K562 (cell line): ENCODE results near the gene LVRN. TPM values are rescaled to one million over a fixed set of nuclear protein-coding genes. Genes with fewer than 3 reads are reported as not detected.

Experiments
- ATAC-seq: fragments of 200-7000 bp; cut with Tn5 transposase; 3 replicates; pipeline ENCODE4 v1.9.1; 2020; ENCODE audit warnings: moderate library complexity
- BruUV-seq: library from RNA; stranded (reverse); fragments of 400-500 nt; replicated peaks from 2 replicates; lab custom pipeline; 2021; lab: Mats Ljungman, UMichigan
- CTCF ChIA-PET: fragments of 300-600 bp; formaldehyde crosslinking; extraction: SDS; loops from one replicate; lab custom pipeline; 2021; ENCODE audit warnings: low intra/inter-chr PET ratio; lab: Yijun Ruan, JAX
- POLR2A ChIA-PET: fragments of 300-600, 350-650 bp; sonication (Branson Sonifier 250); formaldehyde crosslinking; extraction: SDS; loops from one replicate; lab custom pipeline; 2021; ENCODE audit warnings: antibody characterized with exemption, inconsistent platforms; lab: Yijun Ruan, JAX
- DNase-seq, 4 experiments: peaks; one replicate each; pipeline versions ENCODE4 v3.0.0 to v3.0.0-alpha.2; 2011 to 2018; ENCODE audit warnings: low spot score in 3 of 4, mixed read lengths in 3 of 4; ENCODE audit errors: extremely low read depth in 1 of 4
- FAIRE-seq: peaks from 2 replicates; lab custom pipeline; 2011; peaks lifted over from hg19 to GRCh38; lab: Jason Lieb, UNC
- H2AFZ ChIP-seq: 2 replicates; pipeline ENCODE4 v1.6.0; 2011; ENCODE audit warnings: low read depth, low read length, control low read depth, inconsistent platforms
- H3K27ac ChIP-seq: fragments of 200-600 bp; 3 replicates; pipeline ENCODE4 v1.8.0; 2011; ENCODE audit warnings: low read depth, mild to moderate bottlenecking, control low read depth, inconsistent platforms, low read length, moderate library complexity, mixed read lengths; ENCODE audit errors: extremely low read depth
- H3K27me3 ChIP-seq, 2 experiments: fragments of 300-600 bp in 1 of 2; 2 replicates in 1 of 2; 3 replicates in 1 of 2; pipeline versions ENCODE4 v1.6.0 to v1.8.0; 2011; ENCODE audit warnings: inconsistent platforms in 2 of 2, low read length in 2 of 2, mild to moderate bottlenecking in 1 of 2, mixed read lengths in 1 of 2, moderate library complexity in 1 of 2; ENCODE audit not compliant: control insufficient read depth in 2 of 2, insufficient read depth in 2 of 2
- H3K36me3 ChIP-seq: fragments of 300-600 bp; 3 replicates; pipeline ENCODE4 v1.8.0; 2011; ENCODE audit warnings: mild to moderate bottlenecking, low read length, inconsistent platforms; ENCODE audit not compliant: control insufficient read depth, insufficient read depth
- H3K4me1 ChIP-seq, 2 experiments: fragments of 200-600 bp in 1 of 2; replicated peaks in 1 of 2; 2 replicates in 1 of 2; 3 replicates in 1 of 2; pipeline versions ENCODE4 v1.5.1 to v1.8.0; 2011; ENCODE audit warnings: inconsistent platforms in 2 of 2, low read length in 2 of 2, mild to moderate bottlenecking in 1 of 2, mixed read lengths in 1 of 2, moderate library complexity in 1 of 2; ENCODE audit not compliant: control insufficient read depth in 2 of 2, insufficient read depth in 2 of 2
- H3K4me2 ChIP-seq: 2 replicates; pipeline ENCODE4 v1.6.1; 2011; ENCODE audit warnings: low read length, control low read depth, inconsistent platforms, mixed read lengths; ENCODE audit not compliant: insufficient read depth
- H3K4me3 ChIP-seq: fragments of 200-600 bp; sonication (generic), shearing (Covaris generic); 2 replicates; pipeline ENCODE4 v1.5.1; 2016; ENCODE audit warnings: control low read depth, inconsistent platforms
- H3K79me2 ChIP-seq: fragments of 200-600 bp; 3 replicates; pipeline ENCODE4 v1.8.0; 2011; ENCODE audit warnings: low read length, inconsistent platforms; ENCODE audit not compliant: control insufficient read depth, insufficient read depth
- H3K9ac ChIP-seq, 2 experiments: 2 replicates each; pipeline versions ENCODE4 v1.6.0 to v1.6.1; 2011; ENCODE audit warnings: low read depth in 2 of 2, low read length in 2 of 2, control low read depth in 1 of 2, inconsistent platforms in 1 of 2, mild to moderate bottlenecking in 1 of 2, mixed read lengths in 1 of 2; ENCODE audit not compliant: insufficient read depth in 1 of 2
- H3K9me1 ChIP-seq: one replicate; pipeline ENCODE4 v1.6.0; 2011; ENCODE audit warnings: inconsistent platforms, mild to moderate bottlenecking, low read length, moderate library complexity; ENCODE audit not compliant: control insufficient read depth, insufficient read depth
- H3K9me3 ChIP-seq: replicated peaks from 2 replicates; pipeline ENCODE4 v1.5.1; 2011; ENCODE audit warnings: low read depth, low read length, inconsistent platforms; ENCODE audit not compliant: control insufficient read depth, insufficient read depth
- H4K20me1 ChIP-seq: replicated peaks from 2 replicates; pipeline ENCODE4 v1.6.1; 2011; ENCODE audit warnings: low read length, inconsistent platforms, mixed read lengths; ENCODE audit not compliant: control insufficient read depth, insufficient read depth
- CBX8 ChIP-seq: fragments of 200-600 bp; sonication (generic); IDR thresholded peaks from 2 replicates; pipeline ENCODE4 v1.6.1; 2012; ENCODE audit warnings: borderline replicate concordance, mixed run types, low read depth, mild to moderate bottlenecking, moderate library complexity, mixed read lengths, low read length, control low read depth, inconsistent platforms; ENCODE audit not compliant: poor library complexity, severe bottlenecking; ENCODE audit errors: extremely low read depth
- E2F3 ChIP-seq: fragments of 250-450 bp; sonication (Bioruptor Pico); IDR thresholded peaks from 2 replicates; pipeline ENCODE4 v1.4.0; 2020; ENCODE audit warnings: mild to moderate bottlenecking
- MAFK ChIP-seq: IDR thresholded peaks from 2 replicates; pipeline ENCODE4 v1.6.1; 2011; ENCODE audit warnings: low read length, improper control_type of control experiment
- POLR2AphosphoS2 ChIP-seq: IDR thresholded peaks from 2 replicates; pipeline ENCODE4 v1.6.1; 2012; ENCODE audit warnings: low read length, improper control_type of control experiment
- RBM39 ChIP-seq: fragments of 200-400 bp; formaldehyde crosslinking; optimal IDR thresholded peaks from 2 replicates; pipeline ENCODE3; 2018; ENCODE audit warnings: low read depth, low read length
- TARDBP ChIP-seq: fragments of 450-650 bp; IDR thresholded peaks from 2 replicates; pipeline ENCODE4 v1.6.1; 2016
- U2AF2 ChIP-seq: fragments of 200-400 bp; formaldehyde crosslinking; optimal IDR thresholded peaks from 2 replicates; pipeline ENCODE3; 2017; ENCODE audit warnings: low read depth, mild to moderate bottlenecking, low read length
- ZC3H11A ChIP-seq: IDR thresholded peaks from 2 replicates; pipeline ENCODE4 v1.6.1; 2012; ENCODE audit warnings: low read depth, low read length, improper control_type of control experiment
- ZNF134 ChIP-seq: fragments of 250-450 bp; sonication (Bioruptor Pico); conservative IDR thresholded peaks from 2 replicates; pipeline ENCODE4 v1.4.0; 2020
- ZNF785 ChIP-seq: fragments of 250-450 bp; sonication (Bioruptor Pico); IDR thresholded peaks from 2 replicates; pipeline ENCODE4 v1.4.0; 2020; ENCODE audit warnings: mild to moderate bottlenecking
- whole genome bisulfite sequencing: fragments of 100-300 bp; shearing (Covaris generic); methylation state at CpG from one replicate; pipeline ENCODE4 v1.1.6; 2016; ENCODE audit warnings: low coverage, mixed read lengths; ENCODE audit not compliant: insufficient coverage; ENCODE audit errors: missing lambda C conversion rate; 5-methylcytosine and 5-hydroxymethylcytosine counted together
- in situ Hi-C: fragments of 300-500 bp; cut with MboI; formaldehyde crosslinking; loops from 4 replicates; pipeline ENCODE4 v1.15.0; 2018; ENCODE audit warnings: inconsistent platforms, mixed read lengths
- intact Hi-C: fragments of 100-400 bp; cut with micrococcal nuclease; formaldehyde crosslinking; loops from 2 replicates; pipeline ENCODE4 v1.14.2; 2022
- polyA plus RNA-seq, 8 experiments: library from polyadenylated mRNA; depleted of rRNA in 4 of 8; stranded (reverse) in 5 of 8; unstranded in 3 of 8; fragments of >200 nt; fragmentation: Nextera tagmentation in 2 of 8; fragmentation: Illumina TruSeq in 1 of 8; extraction: Ambion mirVana in 2 of 8; extraction: Trizol in 1 of 8; gene quantifications; 2 replicates each; pipeline versions ENCODE4 v1.2.1 to v1.2.3, GENCODE V29; 2011 to 2014; ENCODE audit warnings: inconsistent platforms in 1 of 8, missing spikeins in 1 of 8
- total RNA-seq, 7 experiments: library from RNA; depleted of rRNA in 6 of 7; stranded (reverse); fragments of >200 nt in 6 of 7; fragmentation: Illumina TruSeq in 2 of 7; extraction: Trizol in 2 of 7; gene quantifications; 2 replicates each; pipeline versions ENCODE4 v1.2.1 to v1.2.3, GENCODE V29; 2011 to 2021; ENCODE audit warnings: low replicate concordance in 1 of 7
- TF ChIP-seq, protein P1 (sequence below): fragments of 250-450 bp; sonication (Bioruptor Pico); IDR thresholded peaks from 2 replicates; pipeline ENCODE4 v1.8.0; 2021; ENCODE audit warnings: moderate library complexity, mild to moderate bottlenecking, inconsistent platforms
- TF ChIP-seq, protein P2 (sequence below): fragments of 450-650 bp; IDR thresholded peaks from 2 replicates; pipeline ENCODE4 v1.6.1; 2016; ENCODE audit warnings: low read depth

Gene LVRN
- total and polyA plus RNA-seq, 9 of the 15 experiments (the other 6 are each of a cell fraction or from before 2014, with no cell fraction given): 2.6 to 5.3 (median 4.1) TPM

DNA sequence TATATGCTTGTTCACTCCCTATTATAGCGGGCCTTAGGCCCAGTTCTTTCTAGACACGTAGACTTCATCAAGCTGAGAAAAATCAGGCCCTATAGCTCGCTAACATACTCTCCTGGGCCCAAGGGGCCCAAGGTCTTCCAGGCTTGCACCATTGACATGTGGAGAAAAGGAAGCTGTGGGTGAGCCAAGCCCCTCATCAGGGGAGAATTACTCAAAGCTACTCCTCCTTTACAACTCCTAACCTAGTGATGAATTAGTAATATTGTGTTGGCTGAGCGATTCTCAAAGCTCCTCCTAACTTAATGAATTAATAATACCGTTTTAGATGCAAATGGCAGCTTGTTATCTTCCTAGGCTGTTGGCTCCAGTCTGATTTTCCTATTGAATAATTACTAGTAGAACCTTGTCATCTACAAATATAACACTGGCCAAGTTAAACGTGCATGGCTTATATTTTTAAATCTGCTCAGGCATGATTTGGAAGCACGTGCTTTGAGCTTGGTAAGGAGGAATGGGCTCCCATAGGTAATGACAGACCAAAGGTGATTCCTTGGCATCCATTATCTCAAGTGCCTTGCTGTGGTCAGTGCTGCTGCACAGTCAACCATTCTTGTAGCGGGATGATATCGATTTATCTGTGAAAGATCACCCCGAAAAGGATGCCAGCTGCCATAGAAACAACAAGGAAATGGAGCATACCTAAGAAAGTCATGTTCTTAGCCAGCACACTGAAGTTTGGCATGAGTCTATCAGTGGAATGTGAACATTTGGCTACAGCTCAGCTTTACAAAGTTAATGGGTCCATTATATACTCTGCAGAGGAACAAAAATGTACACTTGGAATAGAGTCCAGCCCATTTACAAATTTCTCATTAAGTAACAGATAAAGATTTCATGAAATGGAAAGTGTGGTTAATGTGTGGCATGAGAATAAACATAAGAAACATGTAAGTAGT, 23.8 kb downstream of the LVRN start:
- Histone ChIP-seq H3K4me1 (no peaks in the 10 kb centered on the region), H3K9me1 (no peaks in the 10 kb centered on the region), H3K27me3 (peaks cover 2 to 21% of the 10 kb centered on the region in 2 experiments; a peak in 2 of 5 replicates), H3K4me3 (no peak overlapping the region), H3K4me2 (no peak overlapping the region), H3K79me2 (no peaks in the 10 kb centered on the region), H3K9me3 (no peaks in the 10 kb centered on the region), H2AFZ (no peak overlapping the region), H3K36me3 (no peaks in the 10 kb centered on the region), H4K20me1 (no peaks in the 10 kb centered on the region), H3K9ac (no peak overlapping the region), H3K27ac (no peak overlapping the region)
- no peak for ATAC-seq
- DNase-seq: no peak
- POLR2A ChIA-PET: interaction anchor here (1.0 kb wide), 1 partner anchor 22 kb away, joined by 3 read pairs; no protein-coding TSS in a partner anchor
- CTCF ChIA-PET: no interaction called here
- in situ Hi-C loops: no loop called here
- intact Hi-C loops: no loop called here
- no peak for FAIRE-seq
- BruUV-seq: no TSS peak
- WGBS: 0% methylated on average over 10 of the region's 10 CpGs
- TF ChIP-seq ZC3H11A: no peak
- no peak for TF ChIP-seq TARDBP
- TF ChIP-seq, protein P1, sequence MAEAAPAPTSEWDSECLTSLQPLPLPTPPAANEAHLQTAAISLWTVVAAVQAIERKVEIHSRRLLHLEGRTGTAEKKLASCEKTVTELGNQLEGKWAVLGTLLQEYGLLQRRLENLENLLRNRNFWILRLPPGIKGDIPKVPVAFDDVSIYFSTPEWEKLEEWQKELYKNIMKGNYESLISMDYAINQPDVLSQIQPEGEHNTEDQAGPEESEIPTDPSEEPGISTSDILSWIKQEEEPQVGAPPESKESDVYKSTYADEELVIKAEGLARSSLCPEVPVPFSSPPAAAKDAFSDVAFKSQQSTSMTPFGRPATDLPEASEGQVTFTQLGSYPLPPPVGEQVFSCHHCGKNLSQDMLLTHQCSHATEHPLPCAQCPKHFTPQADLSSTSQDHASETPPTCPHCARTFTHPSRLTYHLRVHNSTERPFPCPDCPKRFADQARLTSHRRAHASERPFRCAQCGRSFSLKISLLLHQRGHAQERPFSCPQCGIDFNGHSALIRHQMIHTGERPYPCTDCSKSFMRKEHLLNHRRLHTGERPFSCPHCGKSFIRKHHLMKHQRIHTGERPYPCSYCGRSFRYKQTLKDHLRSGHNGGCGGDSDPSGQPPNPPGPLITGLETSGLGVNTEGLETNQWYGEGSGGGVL (CRISPR knock-in tag): no peak
- no peak for TF ChIP-seq POLR2AphosphoS2
- TF ChIP-seq, protein P2, sequence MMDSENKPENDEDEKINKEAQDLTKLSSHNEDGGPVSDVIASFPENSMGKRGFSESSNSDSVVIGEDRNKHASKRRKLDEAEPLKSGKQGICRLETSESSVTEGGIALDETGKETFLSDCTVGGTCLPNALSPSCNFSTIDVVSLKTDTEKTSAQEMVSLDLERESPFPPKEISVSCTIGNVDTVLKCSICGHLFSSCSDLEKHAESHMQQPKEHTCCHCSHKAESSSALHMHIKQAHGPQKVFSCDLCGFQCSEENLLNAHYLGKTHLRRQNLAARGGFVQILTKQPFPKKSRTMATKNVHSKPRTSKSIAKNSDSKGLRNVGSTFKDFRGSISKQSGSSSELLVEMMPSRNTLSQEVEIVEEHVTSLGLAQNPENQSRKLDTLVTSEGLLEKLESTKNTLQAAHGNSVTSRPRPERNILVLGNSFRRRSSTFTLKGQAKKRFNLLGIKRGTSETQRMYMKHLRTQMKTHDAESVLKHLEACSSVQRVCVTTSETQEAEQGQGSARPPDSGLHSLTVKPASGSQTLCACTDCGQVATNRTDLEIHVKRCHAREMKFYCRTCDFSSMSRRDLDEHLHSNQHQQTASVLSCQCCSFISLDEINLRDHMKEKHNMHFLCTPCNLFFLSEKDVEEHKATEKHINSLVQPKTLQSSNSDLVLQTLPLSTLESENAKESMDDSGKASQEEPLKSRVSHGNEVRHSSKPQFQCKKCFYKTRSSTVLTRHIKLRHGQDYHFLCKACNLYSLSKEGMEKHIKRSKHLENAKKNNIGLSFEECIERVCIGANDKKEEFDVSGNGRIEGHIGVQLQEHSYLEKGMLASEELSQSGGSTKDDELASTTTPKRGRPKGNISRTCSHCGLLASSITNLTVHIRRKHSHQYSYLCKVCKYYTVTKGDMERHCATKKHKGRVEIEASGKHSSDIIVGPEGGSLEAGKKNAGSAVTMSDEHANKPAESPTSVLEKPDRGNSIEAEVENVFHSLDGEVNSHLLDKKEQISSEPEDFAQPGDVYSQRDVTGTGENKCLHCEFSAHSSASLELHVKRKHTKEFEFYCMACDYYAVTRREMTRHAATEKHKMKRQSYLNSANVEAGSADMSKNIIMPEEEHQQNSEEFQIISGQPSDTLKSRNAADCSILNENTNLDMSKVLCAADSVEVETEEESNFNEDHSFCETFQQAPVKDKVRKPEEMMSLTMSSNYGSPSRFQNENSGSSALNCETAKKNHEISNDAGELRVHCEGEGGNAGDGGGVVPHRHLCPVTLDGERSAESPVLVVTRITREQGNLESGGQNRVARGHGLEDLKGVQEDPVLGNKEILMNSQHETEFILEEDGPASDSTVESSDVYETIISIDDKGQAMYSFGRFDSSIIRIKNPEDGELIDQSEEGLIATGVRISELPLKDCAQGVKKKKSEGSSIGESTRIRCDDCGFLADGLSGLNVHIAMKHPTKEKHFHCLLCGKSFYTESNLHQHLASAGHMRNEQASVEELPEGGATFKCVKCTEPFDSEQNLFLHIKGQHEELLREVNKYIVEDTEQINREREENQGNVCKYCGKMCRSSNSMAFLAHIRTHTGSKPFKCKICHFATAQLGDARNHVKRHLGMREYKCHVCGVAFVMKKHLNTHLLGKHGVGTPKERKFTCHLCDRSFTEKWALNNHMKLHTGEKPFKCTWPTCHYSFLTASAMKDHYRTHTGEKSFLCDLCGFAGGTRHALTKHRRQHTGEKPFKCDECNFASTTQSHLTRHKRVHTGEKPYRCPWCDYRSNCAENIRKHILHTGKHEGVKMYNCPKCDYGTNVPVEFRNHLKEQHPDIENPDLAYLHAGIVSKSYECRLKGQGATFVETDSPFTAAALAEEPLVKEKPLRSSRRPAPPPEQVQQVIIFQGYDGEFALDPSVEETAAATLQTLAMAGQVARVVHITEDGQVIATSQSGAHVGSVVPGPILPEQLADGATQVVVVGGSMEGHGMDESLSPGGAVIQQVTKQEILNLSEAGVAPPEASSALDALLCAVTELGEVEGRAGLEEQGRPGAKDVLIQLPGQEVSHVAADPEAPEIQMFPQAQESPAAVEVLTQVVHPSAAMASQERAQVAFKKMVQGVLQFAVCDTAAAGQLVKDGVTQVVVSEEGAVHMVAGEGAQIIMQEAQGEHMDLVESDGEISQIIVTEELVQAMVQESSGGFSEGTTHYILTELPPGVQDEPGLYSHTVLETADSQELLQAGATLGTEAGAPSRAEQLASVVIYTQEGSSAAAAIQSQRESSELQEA: no peak
- no peak for TF ChIP-seq MAFK
- TF ChIP-seq E2F3 (CRISPR knock-in tag): no peak
- no peak for TF ChIP-seq U2AF2
- TF ChIP-seq CBX8: no peak
- no peak for TF ChIP-seq ZNF134 (CRISPR knock-in tag)
- no peak for TF ChIP-seq ZNF785
- TF ChIP-seq RBM39: no peak
